Measurements from ENCODE around the gene PIEZO2.

GRCh38 chr18:11153097-11153496, 3.7 kb upstream of the PIEZO2 start:
- TF ChIP-seq YY1 (IDR thresholded peaks at IDR 0.05; ENCODE audit: insufficient read depth, insufficient read length) (no peak), ZNF274 (IDR thresholded peaks at IDR 0.05; ENCODE audit: low read depth, low read length) (no peak), SUZ12 (IDR thresholded peaks at IDR 0.05; ENCODE audit: extremely low read depth, insufficient read depth, insufficient read length) (no peak)

Data from NT2/D1 (cell line).